Measurements from ENCODE around the gene SLIT1. TPM values are rescaled to one million over a fixed set of nuclear protein-coding genes. Genes with fewer than 3 reads are reported as not detected.
A peak's percentile ranks its signal among the peaks of the same experiment; 100 is the strongest.

The SLIT1 gene
- polyA plus RNA-seq, 1 donor from 2014 or later = 9.5 TPM

DNA sequence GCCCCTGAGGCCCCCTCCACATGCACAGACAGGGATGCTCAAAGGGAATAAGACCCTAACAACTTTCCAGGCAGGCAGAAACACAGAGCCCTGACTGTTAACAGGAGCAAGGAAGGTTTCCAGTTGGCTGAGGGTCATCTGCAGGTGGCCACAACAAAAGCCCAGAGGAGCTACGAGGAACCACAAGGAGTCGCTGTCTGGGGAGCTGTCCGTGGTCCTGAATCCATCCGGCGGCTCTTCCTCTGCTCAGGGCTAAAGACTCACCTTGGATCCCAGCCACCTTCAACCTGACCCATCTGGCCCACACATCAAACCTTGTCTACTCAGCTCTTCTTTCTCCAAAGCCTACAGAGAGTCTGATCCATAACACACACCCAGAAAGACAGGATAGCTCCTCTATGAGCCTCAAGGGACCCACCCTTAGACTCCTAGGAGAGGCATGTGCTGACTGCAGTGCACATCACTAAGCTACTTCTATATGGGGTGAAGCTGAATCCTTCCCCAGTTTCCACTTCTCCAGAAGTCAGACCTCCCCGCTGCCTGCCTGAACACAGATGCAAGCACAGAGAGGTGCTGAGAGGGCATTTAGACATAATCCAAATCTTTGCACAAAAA, 104.0 kb downstream of the SLIT1 start:
- no peaks in the 10 kb centered on the region for H3K79me2 ChIP-seq (replicated peaks; ENCODE audit: insufficient read depth, low read length)
- TF ChIP-seq, protein P1, sequence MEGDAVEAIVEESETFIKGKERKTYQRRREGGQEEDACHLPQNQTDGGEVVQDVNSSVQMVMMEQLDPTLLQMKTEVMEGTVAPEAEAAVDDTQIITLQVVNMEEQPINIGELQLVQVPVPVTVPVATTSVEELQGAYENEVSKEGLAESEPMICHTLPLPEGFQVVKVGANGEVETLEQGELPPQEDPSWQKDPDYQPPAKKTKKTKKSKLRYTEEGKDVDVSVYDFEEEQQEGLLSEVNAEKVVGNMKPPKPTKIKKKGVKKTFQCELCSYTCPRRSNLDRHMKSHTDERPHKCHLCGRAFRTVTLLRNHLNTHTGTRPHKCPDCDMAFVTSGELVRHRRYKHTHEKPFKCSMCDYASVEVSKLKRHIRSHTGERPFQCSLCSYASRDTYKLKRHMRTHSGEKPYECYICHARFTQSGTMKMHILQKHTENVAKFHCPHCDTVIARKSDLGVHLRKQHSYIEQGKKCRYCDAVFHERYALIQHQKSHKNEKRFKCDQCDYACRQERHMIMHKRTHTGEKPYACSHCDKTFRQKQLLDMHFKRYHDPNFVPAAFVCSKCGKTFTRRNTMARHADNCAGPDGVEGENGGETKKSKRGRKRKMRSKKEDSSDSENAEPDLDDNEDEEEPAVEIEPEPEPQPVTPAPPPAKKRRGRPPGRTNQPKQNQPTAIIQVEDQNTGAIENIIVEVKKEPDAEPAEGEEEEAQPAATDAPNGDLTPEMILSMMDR (IDR thresholded peaks at IDR 0.05; ENCODE audit: poor library complexity, severe bottlenecking) = peak; percentile 14
- TF ChIP-seq, protein P2, sequence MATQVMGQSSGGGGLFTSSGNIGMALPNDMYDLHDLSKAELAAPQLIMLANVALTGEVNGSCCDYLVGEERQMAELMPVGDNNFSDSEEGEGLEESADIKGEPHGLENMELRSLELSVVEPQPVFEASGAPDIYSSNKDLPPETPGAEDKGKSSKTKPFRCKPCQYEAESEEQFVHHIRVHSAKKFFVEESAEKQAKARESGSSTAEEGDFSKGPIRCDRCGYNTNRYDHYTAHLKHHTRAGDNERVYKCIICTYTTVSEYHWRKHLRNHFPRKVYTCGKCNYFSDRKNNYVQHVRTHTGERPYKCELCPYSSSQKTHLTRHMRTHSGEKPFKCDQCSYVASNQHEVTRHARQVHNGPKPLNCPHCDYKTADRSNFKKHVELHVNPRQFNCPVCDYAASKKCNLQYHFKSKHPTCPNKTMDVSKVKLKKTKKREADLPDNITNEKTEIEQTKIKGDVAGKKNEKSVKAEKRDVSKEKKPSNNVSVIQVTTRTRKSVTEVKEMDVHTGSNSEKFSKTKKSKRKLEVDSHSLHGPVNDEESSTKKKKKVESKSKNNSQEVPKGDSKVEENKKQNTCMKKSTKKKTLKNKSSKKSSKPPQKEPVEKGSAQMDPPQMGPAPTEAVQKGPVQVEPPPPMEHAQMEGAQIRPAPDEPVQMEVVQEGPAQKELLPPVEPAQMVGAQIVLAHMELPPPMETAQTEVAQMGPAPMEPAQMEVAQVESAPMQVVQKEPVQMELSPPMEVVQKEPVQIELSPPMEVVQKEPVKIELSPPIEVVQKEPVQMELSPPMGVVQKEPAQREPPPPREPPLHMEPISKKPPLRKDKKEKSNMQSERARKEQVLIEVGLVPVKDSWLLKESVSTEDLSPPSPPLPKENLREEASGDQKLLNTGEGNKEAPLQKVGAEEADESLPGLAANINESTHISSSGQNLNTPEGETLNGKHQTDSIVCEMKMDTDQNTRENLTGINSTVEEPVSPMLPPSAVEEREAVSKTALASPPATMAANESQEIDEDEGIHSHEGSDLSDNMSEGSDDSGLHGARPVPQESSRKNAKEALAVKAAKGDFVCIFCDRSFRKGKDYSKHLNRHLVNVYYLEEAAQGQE (IDR thresholded peaks at IDR 0.05; ENCODE audit: borderline replicate concordance) = peak; percentile 96
- no peak for TF ChIP-seq RAD21 (conservative IDR thresholded peaks at IDR 0.05)
- peaks cover 63% of the 10 kb centered on the region for H3K27me3 ChIP-seq (ENCODE audit: insufficient read depth, low read depth, low read length)
- no peak overlapping the region for H3K27ac ChIP-seq (ENCODE audit: low read length)
- H3F3A ChIP-seq (ENCODE audit: insufficient read depth, low read length, poor library complexity, severe bottlenecking) = no peaks in the 10 kb centered on the region
- no peaks in the 10 kb centered on the region for H4K20me1 ChIP-seq (ENCODE audit: insufficient read depth)
- H3K36me3 ChIP-seq (ENCODE audit: insufficient read depth, low read length) = no peaks in the 10 kb centered on the region
- no peak overlapping the region for H3K4me2 ChIP-seq (ENCODE audit: low read length)
- no peak overlapping the region for H3K9ac ChIP-seq (ENCODE audit: low read length)
- no peaks in the 10 kb centered on the region for H3K9me3 ChIP-seq (ENCODE audit: low read length)
- no peak overlapping the region for H2AFZ ChIP-seq (ENCODE audit: low read depth, low read length)
- no peak overlapping the region for H3K4me3 ChIP-seq (ENCODE audit: low read length)
- no peaks in the 10 kb centered on the region for H3K9me2 ChIP-seq (ENCODE audit: insufficient read depth, low read length)

DNA sequence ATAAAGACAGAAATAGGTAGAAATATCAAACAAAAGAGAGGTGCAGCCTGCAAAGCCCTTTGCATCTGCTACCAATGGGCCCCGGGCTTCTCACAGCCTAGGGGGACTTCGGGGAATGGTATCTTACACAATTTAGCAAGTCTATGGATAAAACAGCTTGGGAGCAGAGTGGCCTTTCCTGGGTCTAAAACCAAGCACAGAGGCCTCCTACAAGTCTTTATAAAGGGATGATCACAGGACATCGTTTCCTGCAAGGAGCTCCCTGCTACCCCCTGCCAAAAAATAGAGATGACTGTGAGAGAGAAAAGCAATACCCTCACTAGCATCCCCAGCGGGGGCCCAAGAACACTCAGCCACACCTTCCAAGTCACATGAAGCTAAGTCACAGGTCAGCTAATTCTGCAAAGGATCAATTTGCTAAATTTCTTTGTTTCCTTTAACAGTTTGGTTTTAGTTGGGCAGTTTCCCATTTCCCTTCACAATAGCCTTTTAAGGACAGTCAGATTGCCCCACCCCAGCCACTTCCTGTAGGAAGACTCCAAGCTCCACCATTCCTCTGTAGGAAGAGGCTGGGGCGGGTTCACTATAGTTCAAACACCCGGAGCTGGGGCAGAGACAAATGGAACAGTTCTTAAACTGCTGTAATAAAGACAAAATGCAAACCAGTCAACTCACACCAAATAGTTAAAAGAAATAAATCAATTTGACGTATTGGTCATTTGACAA, 105.5 kb downstream of the SLIT1 start:
- no peak overlapping the region for H3K9ac ChIP-seq (ENCODE audit: low read length)
- no peaks in the 10 kb centered on the region for H3K9me2 ChIP-seq (ENCODE audit: insufficient read depth, low read length)
- no peaks in the 10 kb centered on the region for H3K9me3 ChIP-seq (ENCODE audit: low read length)
- H3F3A ChIP-seq (ENCODE audit: insufficient read depth, low read length, poor library complexity, severe bottlenecking) = no peaks in the 10 kb centered on the region
- peaks cover 68% of the 10 kb centered on the region for H3K27me3 ChIP-seq (ENCODE audit: insufficient read depth, low read depth, low read length)
- no peak overlapping the region for H3K4me3 ChIP-seq (ENCODE audit: low read length)
- H3K36me3 ChIP-seq (ENCODE audit: insufficient read depth, low read length) = no peaks in the 10 kb centered on the region
- H4K20me1 ChIP-seq (ENCODE audit: insufficient read depth) = no peaks in the 10 kb centered on the region
- TF ChIP-seq POLR2AphosphoS5 (IDR thresholded peaks at IDR 0.05) (no peak), SMC3 (conservative IDR thresholded peaks at IDR 0.05; ENCODE audit: poor library complexity) (no peak), TAF1 (IDR thresholded peaks at IDR 0.05; ENCODE audit: low read depth) (no peak), RAD21 (conservative IDR thresholded peaks at IDR 0.05) (no peak), EP300 (conservative IDR thresholded peaks at IDR 0.05; ENCODE audit: poor library complexity, severe bottlenecking) (no peak), MXI1 (conservative IDR thresholded peaks at IDR 0.05; ENCODE audit: poor library complexity, severe bottlenecking) (no peak), EZH2 (IDR thresholded peaks at IDR 0.05; ENCODE audit: borderline replicate concordance, insufficient read depth, low read length, poor library complexity, severe bottlenecking) (no peak)
- TF ChIP-seq, protein P1 (IDR thresholded peaks at IDR 0.05; ENCODE audit: poor library complexity, severe bottlenecking) = no peak
- TF ChIP-seq, protein P2 (IDR thresholded peaks at IDR 0.05; ENCODE audit: borderline replicate concordance) = no peak
- H3K4me2 ChIP-seq (ENCODE audit: low read length) = no peak overlapping the region
- no peak overlapping the region for H3K27ac ChIP-seq (ENCODE audit: low read length)
- H2AFZ ChIP-seq (ENCODE audit: low read depth, low read length) = no peak overlapping the region
- no peaks in the 10 kb centered on the region for H3K79me2 ChIP-seq (replicated peaks; ENCODE audit: insufficient read depth, low read length)

Measured in neural cell (in vitro differentiated cells).